VCaP (cell line): Measurements from ENCODE around the gene NUAK2.

Experiments
- H3K27ac ChIP-seq: fragments of 450-650 bp; 2 replicates; pipeline ENCODE4 v1.5.1; 2017
- TF ChIP-seq, protein P1 (sequence below): fragments of 450-650 bp; conservative IDR thresholded peaks from 2 replicates; pipeline ENCODE4 v1.5.1; 2017; ENCODE audit warnings: mild to moderate bottlenecking, moderate library complexity

Gene NUAK2

GRCh38 chr1:205260948-205261732 lies 60.4 kb downstream of the NUAK2 start:
- TF ChIP-seq, protein P1, sequence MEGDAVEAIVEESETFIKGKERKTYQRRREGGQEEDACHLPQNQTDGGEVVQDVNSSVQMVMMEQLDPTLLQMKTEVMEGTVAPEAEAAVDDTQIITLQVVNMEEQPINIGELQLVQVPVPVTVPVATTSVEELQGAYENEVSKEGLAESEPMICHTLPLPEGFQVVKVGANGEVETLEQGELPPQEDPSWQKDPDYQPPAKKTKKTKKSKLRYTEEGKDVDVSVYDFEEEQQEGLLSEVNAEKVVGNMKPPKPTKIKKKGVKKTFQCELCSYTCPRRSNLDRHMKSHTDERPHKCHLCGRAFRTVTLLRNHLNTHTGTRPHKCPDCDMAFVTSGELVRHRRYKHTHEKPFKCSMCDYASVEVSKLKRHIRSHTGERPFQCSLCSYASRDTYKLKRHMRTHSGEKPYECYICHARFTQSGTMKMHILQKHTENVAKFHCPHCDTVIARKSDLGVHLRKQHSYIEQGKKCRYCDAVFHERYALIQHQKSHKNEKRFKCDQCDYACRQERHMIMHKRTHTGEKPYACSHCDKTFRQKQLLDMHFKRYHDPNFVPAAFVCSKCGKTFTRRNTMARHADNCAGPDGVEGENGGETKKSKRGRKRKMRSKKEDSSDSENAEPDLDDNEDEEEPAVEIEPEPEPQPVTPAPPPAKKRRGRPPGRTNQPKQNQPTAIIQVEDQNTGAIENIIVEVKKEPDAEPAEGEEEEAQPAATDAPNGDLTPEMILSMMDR: no peak
- H3K27ac ChIP-seq: no peak overlapping the region

DNA sequence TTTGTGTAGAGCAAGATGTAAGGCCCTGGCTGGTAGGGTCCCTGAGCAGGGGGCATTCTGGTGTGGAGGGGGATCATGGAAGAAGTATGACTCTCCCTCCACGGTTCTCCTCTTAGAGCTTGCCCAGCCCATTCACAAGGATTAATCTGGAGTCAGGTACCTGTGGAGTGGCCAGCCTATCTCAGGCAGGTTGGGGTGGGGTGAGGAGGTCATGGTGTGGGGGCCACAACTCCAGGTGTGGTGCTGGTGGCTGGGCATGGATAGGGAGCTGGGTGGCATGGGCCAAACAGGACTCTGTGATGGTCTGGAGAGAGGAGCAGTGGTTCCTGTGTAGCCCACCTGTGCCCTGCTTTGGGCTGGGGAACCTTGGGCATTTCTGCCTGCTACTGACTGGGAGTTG lies 61.5 kb downstream of the NUAK2 start:
- TF ChIP-seq, protein P1: no peak
- H3K27ac ChIP-seq: no peak overlapping the region

GRCh38 chr1:205259324-205259832 lies 62.2 kb downstream of the NUAK2 start:
- TF ChIP-seq, protein P1: no peak
- no peak overlapping the region for H3K27ac ChIP-seq

- H3K27ac ChIP-seq: no peak overlapping the region
- TF ChIP-seq, protein P1: no peak
These were observed 62.8 kb downstream of the NUAK2 start for GRCh38 chr1:205258719-205259118.

DNA sequence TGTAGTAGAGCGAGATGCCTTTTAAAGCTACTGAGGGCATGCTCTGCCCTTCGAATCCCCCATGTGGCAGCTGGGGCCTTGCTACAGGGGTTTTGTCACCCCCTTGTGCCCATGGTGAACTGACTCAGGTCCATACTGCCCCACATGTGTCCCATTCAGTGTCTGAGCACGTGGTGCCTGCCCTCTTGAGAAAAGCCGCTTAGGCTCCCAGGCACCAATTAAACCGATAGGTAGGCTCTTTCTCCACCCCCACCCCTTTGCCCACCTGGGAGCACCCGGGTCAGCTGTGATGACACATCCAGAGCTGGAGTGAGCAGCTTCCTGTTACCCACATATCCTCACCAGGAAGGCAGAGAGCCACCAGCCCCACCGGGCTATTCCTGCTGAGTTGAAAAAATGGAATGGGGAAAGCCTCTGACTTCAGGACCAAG lies 63.3 kb downstream of the NUAK2 start:
- TF ChIP-seq, protein P1: no peak
- no peak overlapping the region for H3K27ac ChIP-seq

DNA sequence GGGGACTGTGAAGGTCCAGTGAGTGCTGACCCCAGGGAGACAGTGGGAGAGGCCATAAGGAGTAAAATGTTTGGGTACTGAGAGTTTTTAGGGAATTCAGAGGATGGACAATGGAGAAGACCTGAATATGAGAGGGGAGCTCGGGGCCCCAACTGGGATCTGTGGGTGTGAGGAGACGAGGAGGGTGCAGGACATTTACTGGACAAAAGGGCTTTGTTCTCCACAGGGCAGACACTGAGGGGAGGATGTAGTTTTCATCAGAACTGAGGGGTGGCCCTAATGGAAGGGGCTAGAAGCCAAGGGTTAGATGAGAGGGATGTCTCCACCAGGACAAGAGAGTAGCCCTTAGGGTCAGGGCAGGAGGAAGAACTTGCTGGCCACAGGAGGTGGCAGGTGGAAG lies 63.8 kb downstream of the NUAK2 start:
- TF ChIP-seq, protein P1: no peak
- H3K27ac ChIP-seq: no peak overlapping the region

DNA sequence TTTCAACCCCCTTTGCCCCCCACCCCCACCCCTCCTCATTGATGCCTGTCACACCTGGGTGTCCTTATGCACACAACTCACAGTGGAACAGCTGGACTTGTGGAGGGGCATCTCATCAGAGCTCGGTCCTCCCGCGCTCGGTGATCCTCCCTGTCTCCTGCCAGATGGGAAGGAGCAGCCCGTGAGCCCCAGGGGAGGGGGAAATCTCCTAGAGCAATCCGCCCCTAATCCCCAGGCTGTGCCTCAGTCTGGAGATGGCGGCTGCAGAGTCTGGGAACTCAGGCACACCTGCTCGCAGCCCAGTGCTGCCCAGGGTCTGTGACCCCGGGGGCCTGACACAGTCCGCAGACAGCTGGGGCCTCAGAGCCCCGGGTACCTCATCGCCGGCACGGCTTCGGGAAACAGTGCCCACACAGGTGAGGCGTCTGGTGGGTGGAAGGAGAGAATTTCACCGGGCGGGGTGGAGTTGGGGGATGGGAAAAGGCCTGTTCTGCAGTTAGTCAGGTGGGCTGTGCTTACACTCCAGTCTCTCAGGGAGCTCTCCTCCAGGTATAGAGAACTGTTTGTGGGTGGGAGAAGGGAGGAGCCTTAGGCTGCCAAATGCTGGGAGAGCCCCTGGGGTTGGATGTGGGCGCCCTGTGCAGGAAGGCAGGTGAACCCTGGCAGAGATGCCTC lies 64.5 kb downstream of the NUAK2 start:
- TF ChIP-seq, protein P1: no peak
- H3K27ac ChIP-seq: no peak overlapping the region
